GM23338 (cell line): ENCODE data around the gene PA2G4. TPM values are rescaled to one million over a fixed set of nuclear protein-coding genes. Genes with fewer than 3 reads are reported as not detected.

Source experiments
- ATAC-seq: fragments of 200-7000 bp; cut with Tn5 transposase; 3 replicates; pipeline ENCODE4 v1.9.1; 2020
- DNase-seq: peaks from one replicate; pipeline ENCODE4 v3.0.0-alpha.2; 2015; ENCODE audit warnings: low spot score
- H2AFZ ChIP-seq: fragments of 200-600 bp; sonication (generic); 2 replicates; pipeline ENCODE4 v1.8.0; 2016; ENCODE audit warnings: antibody characterized with exemption, mild to moderate bottlenecking, moderate library complexity
- H3F3A ChIP-seq: fragments of 200-600 bp; sonication (generic); replicated peaks from 2 replicates; pipeline ENCODE4 v1.8.0; 2017; ENCODE audit warnings: antibody characterized with exemption, mixed run types, low read depth
- H3K27ac ChIP-seq: fragments of 200-600 bp; sonication (generic); 2 replicates; pipeline ENCODE4 v1.6.1; 2016; ENCODE audit warnings: low read depth
- H3K27me3 ChIP-seq: fragments of 200-600 bp; sonication (generic); 2 replicates; pipeline ENCODE4 v1.8.0; 2016; ENCODE audit warnings: mild to moderate bottlenecking, mixed run types, moderate library complexity; ENCODE audit not compliant: insufficient read depth
- H3K36me3 ChIP-seq: fragments of 200-600 bp; sonication (generic); 2 replicates; pipeline ENCODE4 v1.8.0; 2016; ENCODE audit warnings: mild to moderate bottlenecking; ENCODE audit not compliant: insufficient read depth
- H3K4me1 ChIP-seq: fragments of 200-600 bp; sonication (generic); 2 replicates; pipeline ENCODE4 v1.8.0; 2016; ENCODE audit warnings: mild to moderate bottlenecking, moderate library complexity; ENCODE audit not compliant: insufficient read depth
- H3K4me2 ChIP-seq: fragments of 200-600 bp; sonication (generic); 2 replicates; pipeline ENCODE4 v1.7.1; 2017; ENCODE audit warnings: mixed run types
- H3K4me3 ChIP-seq: fragments of 200-600 bp; sonication (generic); 2 replicates; pipeline ENCODE4 v1.6.1; 2016; ENCODE audit warnings: mixed run types
- H3K79me2 ChIP-seq: fragments of 200-600 bp; sonication (generic); replicated peaks from 2 replicates; pipeline ENCODE4 v1.8.0; 2017; ENCODE audit warnings: mild to moderate bottlenecking; ENCODE audit not compliant: insufficient read depth
- H3K9me2 ChIP-seq: fragments of 200-600 bp; sonication (generic); 2 replicates; pipeline ENCODE4 v1.8.0; 2017; ENCODE audit not compliant: insufficient read depth
- H4K20me1 ChIP-seq: fragments of 200-600 bp; sonication (generic); replicated peaks from 2 replicates; pipeline ENCODE4 v1.8.0; 2017; ENCODE audit warnings: mild to moderate bottlenecking; ENCODE audit not compliant: insufficient read depth
- H3K27ac Mint-ChIP-seq: 2 replicates; pipeline ENCODE4 v1.8.0; 2020; ENCODE audit warnings: inconsistent platforms, mild to moderate bottlenecking, moderate library complexity, mixed read lengths
- H3K27me3 Mint-ChIP-seq: 3 replicates; pipeline ENCODE4 v1.8.0; 2022; ENCODE audit warnings: low read depth, mild to moderate bottlenecking, moderate library complexity, mixed read lengths, inconsistent platforms; ENCODE audit not compliant: insufficient read depth, poor library complexity
- H3K36me3 Mint-ChIP-seq: 3 replicates; pipeline ENCODE4 v1.8.0; 2021; ENCODE audit warnings: low read depth, mild to moderate bottlenecking, inconsistent platforms, moderate library complexity, mixed read lengths
- H3K4me1 Mint-ChIP-seq: 3 replicates; pipeline ENCODE4 v1.8.0; 2020; ENCODE audit warnings: mild to moderate bottlenecking, inconsistent platforms, mixed read lengths
- H3K4me3 Mint-ChIP-seq: 3 replicates; pipeline ENCODE4 v1.8.0; 2021; ENCODE audit warnings: moderate library complexity, mild to moderate bottlenecking, inconsistent platforms, mixed read lengths
- H3K9me3 Mint-ChIP-seq: 3 replicates; pipeline ENCODE4 v1.8.0; 2020; ENCODE audit warnings: moderate library complexity, mild to moderate bottlenecking, inconsistent platforms, mixed read lengths
- EZH2phosphoT487 ChIP-seq: fragments of 200-600 bp; sonication (generic); IDR thresholded peaks from one replicate; pipeline ENCODE4 v1.8.1; 2018; ENCODE audit warnings: antibody characterized with exemption; ENCODE audit not compliant: unreplicated experiment
- JUNB ChIP-seq: IDR thresholded peaks from one replicate; pipeline ENCODE4 v1.6.1; 2016; ENCODE audit warnings: antibody characterized with exemption; ENCODE audit not compliant: unreplicated experiment
- NANOG ChIP-seq: IDR thresholded peaks from 2 replicates; pipeline ENCODE4 v1.6.1; 2016; ENCODE audit warnings: antibody characterized with exemption, borderline replicate concordance
- ZNF114 ChIP-seq: fragments of 250-450 bp; sonication (Bioruptor Pico); IDR thresholded peaks from 2 replicates; pipeline ENCODE4 v1.5.0; 2020; ENCODE audit warnings: mild to moderate bottlenecking, moderate library complexity
- polyA plus RNA-seq: library from polyadenylated mRNA; unstranded; fragments of >200 nt; fragmentation: Nextera tagmentation; extraction: Ambion mirVana; gene quantifications from 2 replicates; pipeline ENCODE4 v1.2.1, GENCODE V29; 2016
- total RNA-seq: library from RNA; depleted of rRNA; stranded (reverse); fragments of >200 nt; shearing (Covaris generic); gene quantifications from 2 replicates; pipeline ENCODE4 v1.2.3, GENCODE V29; 2014
- TF ChIP-seq, protein P1 (sequence below): IDR thresholded peaks from one replicate; pipeline ENCODE4 v1.6.1; 2018; ENCODE audit warnings: antibody characterized with exemption; ENCODE audit not compliant: unreplicated experiment
- TF ChIP-seq, protein P2 (sequence below), 2 experiments: fragments of 200-600 bp in 1 of 2; sonication (generic) in 1 of 2; conservative IDR thresholded peaks; 2 replicates each; pipeline versions ENCODE4 v1.5.1 to v1.6.1; 2016 to 2017; ENCODE audit warnings: antibody characterized with exemption in 2 of 2, low read depth in 2 of 2, mild to moderate bottlenecking in 2 of 2, moderate library complexity in 1 of 2
- TF ChIP-seq, protein P3 (sequence below): fragments of 250-450 bp; sonication (Bioruptor Pico); IDR thresholded peaks from 2 replicates; pipeline ENCODE4 v1.5.0; 2020; ENCODE audit warnings: mild to moderate bottlenecking, moderate library complexity
- TF ChIP-seq, protein P4 (sequence below): IDR thresholded peaks from 2 replicates; pipeline ENCODE4 v1.6.1; 2016; ENCODE audit warnings: antibody characterized with exemption

PA2G4 gene
- total and polyA plus RNA-seq, 2 experiments from 2014 or later = 237 to 373 TPM

DNA sequence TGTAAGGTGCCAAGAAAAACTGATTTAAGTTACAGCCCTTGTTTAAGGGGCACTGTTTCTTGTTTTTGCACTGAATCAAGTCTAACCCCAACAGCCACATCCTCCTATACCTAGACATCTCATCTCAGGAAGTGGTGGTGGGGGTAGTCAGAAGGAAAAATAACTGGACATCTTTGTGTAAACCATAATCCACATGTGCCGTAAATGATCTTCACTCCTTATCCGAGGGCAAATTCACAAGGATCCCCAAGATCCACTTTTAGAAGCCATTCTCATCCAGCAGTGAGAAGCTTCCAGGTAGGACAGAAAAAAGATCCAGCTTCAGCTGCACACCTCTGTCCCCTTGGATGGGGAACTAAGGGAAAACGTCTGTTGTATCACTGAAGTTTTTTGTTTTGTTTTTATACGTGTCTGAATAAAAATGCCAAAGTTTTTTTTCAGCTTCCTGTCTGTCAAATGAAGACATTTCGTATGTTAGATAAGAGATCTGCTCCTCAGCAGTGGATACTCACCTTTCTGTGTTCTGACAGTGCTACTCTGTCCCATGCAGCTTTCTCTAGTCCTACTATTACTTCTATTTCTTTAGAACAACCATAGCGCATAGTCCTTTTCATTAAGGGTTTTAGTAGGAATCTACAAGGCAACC is 1.2 kb upstream of the PA2G4 start:
- ATAC-seq (no peak), DNase-seq (no peak)
- H3K36me3 ChIP-seq = peaks cover 42% of the 10 kb centered on the region
- no peaks in the 10 kb centered on the region for H3K27me3 ChIP-seq
- peak overlapping the region; percentile 96 for H3K4me3 Mint-ChIP-seq
- no peaks in the 10 kb centered on the region for H3K9me3 Mint-ChIP-seq
- peaks cover 43% of the 10 kb centered on the region for H3F3A ChIP-seq
- peaks cover 21% of the 10 kb centered on the region for H3K4me1 Mint-ChIP-seq
- peak overlapping the region; percentile 88 for H3K27ac ChIP-seq
- H3K27ac Mint-ChIP-seq = peak overlapping the region; percentile 54; the same call in 1 of the 2 replicates
- H3K4me2 ChIP-seq = peak overlapping the region; percentile 85
- peak overlapping the region; percentile 99 for H3K4me3 ChIP-seq
- H4K20me1 ChIP-seq = peaks cover 17% of the 10 kb centered on the region
- no peaks in the 10 kb centered on the region for H3K9me2 ChIP-seq
- H3K79me2 ChIP-seq = peaks cover 36% of the 10 kb centered on the region
- TF ChIP-seq JUNB = no peak
- TF ChIP-seq EZH2phosphoT487 = no peak
- TF ChIP-seq, protein P1, sequence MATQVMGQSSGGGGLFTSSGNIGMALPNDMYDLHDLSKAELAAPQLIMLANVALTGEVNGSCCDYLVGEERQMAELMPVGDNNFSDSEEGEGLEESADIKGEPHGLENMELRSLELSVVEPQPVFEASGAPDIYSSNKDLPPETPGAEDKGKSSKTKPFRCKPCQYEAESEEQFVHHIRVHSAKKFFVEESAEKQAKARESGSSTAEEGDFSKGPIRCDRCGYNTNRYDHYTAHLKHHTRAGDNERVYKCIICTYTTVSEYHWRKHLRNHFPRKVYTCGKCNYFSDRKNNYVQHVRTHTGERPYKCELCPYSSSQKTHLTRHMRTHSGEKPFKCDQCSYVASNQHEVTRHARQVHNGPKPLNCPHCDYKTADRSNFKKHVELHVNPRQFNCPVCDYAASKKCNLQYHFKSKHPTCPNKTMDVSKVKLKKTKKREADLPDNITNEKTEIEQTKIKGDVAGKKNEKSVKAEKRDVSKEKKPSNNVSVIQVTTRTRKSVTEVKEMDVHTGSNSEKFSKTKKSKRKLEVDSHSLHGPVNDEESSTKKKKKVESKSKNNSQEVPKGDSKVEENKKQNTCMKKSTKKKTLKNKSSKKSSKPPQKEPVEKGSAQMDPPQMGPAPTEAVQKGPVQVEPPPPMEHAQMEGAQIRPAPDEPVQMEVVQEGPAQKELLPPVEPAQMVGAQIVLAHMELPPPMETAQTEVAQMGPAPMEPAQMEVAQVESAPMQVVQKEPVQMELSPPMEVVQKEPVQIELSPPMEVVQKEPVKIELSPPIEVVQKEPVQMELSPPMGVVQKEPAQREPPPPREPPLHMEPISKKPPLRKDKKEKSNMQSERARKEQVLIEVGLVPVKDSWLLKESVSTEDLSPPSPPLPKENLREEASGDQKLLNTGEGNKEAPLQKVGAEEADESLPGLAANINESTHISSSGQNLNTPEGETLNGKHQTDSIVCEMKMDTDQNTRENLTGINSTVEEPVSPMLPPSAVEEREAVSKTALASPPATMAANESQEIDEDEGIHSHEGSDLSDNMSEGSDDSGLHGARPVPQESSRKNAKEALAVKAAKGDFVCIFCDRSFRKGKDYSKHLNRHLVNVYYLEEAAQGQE = no peak
- TF ChIP-seq, protein P2, sequence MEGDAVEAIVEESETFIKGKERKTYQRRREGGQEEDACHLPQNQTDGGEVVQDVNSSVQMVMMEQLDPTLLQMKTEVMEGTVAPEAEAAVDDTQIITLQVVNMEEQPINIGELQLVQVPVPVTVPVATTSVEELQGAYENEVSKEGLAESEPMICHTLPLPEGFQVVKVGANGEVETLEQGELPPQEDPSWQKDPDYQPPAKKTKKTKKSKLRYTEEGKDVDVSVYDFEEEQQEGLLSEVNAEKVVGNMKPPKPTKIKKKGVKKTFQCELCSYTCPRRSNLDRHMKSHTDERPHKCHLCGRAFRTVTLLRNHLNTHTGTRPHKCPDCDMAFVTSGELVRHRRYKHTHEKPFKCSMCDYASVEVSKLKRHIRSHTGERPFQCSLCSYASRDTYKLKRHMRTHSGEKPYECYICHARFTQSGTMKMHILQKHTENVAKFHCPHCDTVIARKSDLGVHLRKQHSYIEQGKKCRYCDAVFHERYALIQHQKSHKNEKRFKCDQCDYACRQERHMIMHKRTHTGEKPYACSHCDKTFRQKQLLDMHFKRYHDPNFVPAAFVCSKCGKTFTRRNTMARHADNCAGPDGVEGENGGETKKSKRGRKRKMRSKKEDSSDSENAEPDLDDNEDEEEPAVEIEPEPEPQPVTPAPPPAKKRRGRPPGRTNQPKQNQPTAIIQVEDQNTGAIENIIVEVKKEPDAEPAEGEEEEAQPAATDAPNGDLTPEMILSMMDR (conservative IDR thresholded peaks at IDR 0.05; ENCODE audit: low read depth in 2 of 2) = no peak
- TF ChIP-seq, protein P3, sequence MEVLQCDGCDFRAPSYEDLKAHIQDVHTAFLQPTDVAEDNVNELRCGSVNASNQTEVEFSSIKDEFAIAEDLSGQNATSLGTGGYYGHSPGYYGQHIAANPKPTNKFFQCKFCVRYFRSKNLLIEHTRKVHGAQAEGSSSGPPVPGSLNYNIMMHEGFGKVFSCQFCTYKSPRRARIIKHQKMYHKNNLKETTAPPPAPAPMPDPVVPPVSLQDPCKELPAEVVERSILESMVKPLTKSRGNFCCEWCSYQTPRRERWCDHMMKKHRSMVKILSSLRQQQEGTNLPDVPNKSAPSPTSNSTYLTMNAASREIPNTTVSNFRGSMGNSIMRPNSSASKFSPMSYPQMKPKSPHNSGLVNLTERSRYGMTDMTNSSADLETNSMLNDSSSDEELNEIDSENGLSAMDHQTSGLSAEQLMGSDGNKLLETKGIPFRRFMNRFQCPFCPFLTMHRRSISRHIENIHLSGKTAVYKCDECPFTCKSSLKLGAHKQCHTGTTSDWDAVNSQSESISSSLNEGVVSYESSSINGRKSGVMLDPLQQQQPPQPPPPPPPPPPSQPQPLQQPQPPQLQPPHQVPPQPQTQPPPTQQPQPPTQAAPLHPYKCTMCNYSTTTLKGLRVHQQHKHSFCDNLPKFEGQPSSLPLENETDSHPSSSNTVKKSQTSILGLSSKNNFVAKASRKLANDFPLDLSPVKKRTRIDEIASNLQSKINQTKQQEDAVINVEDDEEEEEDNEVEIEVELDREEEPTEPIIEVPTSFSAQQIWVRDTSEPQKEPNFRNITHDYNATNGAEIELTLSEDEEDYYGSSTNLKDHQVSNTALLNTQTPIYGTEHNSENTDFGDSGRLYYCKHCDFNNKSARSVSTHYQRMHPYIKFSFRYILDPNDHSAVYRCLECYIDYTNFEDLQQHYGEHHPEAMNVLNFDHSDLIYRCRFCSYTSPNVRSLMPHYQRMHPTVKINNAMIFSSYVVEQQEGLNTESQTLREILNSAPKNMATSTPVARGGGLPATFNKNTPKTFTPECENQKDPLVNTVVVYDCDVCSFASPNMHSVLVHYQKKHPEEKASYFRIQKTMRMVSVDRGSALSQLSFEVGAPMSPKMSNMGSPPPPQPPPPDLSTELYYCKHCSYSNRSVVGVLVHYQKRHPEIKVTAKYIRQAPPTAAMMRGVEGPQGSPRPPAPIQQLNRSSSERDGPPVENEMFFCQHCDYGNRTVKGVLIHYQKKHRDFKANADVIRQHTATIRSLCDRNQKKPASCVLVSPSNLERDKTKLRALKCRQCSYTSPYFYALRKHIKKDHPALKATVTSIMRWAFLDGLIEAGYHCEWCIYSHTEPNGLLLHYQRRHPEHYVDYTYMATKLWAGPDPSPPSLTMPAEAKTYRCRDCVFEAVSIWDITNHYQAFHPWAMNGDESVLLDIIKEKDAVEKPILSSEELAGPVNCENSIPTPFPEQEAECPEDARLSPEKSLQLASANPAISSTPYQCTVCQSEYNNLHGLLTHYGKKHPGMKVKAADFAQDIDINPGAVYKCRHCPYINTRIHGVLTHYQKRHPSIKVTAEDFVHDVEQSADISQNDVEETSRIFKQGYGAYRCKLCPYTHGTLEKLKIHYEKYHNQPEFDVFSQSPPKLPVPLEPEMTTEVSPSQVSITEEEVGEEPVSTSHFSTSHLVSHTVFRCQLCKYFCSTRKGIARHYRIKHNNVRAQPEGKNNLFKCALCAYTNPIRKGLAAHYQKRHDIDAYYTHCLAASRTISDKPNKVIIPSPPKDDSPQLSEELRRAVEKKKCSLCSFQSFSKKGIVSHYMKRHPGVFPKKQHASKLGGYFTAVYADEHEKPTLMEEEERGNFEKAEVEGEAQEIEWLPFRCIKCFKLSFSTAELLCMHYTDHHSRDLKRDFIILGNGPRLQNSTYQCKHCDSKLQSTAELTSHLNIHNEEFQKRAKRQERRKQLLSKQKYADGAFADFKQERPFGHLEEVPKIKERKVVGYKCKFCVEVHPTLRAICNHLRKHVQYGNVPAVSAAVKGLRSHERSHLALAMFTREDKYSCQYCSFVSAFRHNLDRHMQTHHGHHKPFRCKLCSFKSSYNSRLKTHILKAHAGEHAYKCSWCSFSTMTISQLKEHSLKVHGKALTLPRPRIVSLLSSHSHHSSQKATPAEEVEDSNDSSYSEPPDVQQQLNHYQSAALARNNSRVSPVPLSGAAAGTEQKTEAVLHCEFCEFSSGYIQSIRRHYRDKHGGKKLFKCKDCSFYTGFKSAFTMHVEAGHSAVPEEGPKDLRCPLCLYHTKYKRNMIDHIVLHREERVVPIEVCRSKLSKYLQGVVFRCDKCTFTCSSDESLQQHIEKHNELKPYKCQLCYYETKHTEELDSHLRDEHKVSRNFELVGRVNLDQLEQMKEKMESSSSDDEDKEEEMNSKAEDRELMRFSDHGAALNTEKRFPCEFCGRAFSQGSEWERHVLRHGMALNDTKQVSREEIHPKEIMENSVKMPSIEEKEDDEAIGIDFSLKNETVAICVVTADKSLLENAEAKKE (CRISPR knock-in tag) = no peak
- TF ChIP-seq ZNF114 = no peak
- TF ChIP-seq, protein P4, sequence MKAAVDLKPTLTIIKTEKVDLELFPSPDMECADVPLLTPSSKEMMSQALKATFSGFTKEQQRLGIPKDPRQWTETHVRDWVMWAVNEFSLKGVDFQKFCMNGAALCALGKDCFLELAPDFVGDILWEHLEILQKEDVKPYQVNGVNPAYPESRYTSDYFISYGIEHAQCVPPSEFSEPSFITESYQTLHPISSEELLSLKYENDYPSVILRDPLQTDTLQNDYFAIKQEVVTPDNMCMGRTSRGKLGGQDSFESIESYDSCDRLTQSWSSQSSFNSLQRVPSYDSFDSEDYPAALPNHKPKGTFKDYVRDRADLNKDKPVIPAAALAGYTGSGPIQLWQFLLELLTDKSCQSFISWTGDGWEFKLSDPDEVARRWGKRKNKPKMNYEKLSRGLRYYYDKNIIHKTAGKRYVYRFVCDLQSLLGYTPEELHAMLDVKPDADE = no peak
- TF ChIP-seq NANOG = no peak
- peaks cover 13% of the 10 kb centered on the region for H3K27me3 Mint-ChIP-seq
- H3K36me3 Mint-ChIP-seq = peaks cover 76% of the 10 kb centered on the region
- H3K4me1 ChIP-seq = peaks cover 22% of the 10 kb centered on the region
- no peak overlapping the region for H2AFZ ChIP-seq
